GM12878 (cell line): ENCODE measurements around the gene PLBD1.

ENCODE experiments used
- EP300 ChIP-seq, 2 experiments: fragments of 150-350 bp in 1 of 2; IDR thresholded peaks; 2 replicates each; pipeline ENCODE4 v1.6.1; 2011 to 2012; ENCODE audit warnings: low read depth in 2 of 2, low read length in 2 of 2, borderline replicate concordance in 1 of 2, improper control_type of control experiment in 1 of 2, inconsistent platforms in 1 of 2; ENCODE audit not compliant: control insufficient read depth in 1 of 2
- POLR2AphosphoS2 ChIP-seq: IDR thresholded peaks from 2 replicates; pipeline ENCODE4 v1.6.1; 2011; ENCODE audit warnings: low read depth, mild to moderate bottlenecking, low read length, improper control_type of control experiment, moderate library complexity
- POLR2AphosphoS5 ChIP-seq: IDR thresholded peaks from 2 replicates; pipeline ENCODE4 v1.6.1; 2011; ENCODE audit warnings: mild to moderate bottlenecking, low read length, inconsistent platforms

DNA sequence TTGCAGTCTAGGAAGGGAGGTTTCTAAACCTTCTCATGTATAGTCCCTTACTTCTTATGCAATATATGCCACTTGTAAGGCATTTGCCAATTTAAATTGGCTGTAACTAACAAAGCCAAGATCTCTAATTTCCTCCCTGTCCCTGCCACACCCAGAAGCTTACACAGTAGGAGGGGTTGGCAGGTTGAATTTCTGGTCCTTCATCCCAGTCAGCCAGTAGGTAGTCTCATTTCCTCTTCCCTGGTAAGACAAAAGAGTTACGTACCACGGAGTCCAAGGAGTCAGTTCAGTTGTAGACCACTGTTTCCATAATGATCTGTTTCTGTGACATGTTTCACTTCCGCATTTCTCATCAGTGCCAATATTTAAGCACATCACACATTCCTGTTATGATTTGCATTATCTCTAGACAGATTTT is 47.0 kb upstream of the PLBD1 start:
- TF ChIP-seq POLR2AphosphoS2 (no peak), POLR2AphosphoS5 (no peak), EP300 (IDR thresholded peaks at IDR 0.05; ENCODE audit: borderline replicate concordance in 1 of 2, control insufficient read depth in 1 of 2, low read depth in 2 of 2, low read length in 2 of 2) (peak; percentile 71 to 89; a peak in 3 of 4 replicates)
